ENCODE results near the gene KDM2A. TPM values are rescaled to one million over a fixed set of nuclear protein-coding genes. Genes with fewer than 3 reads are reported as not detected.
"Not testable (repeated sequence)": the region's sequence is repeated elsewhere in the genome, so short reads cannot be mapped to it uniquely, and the experiment has no call there.

The KDM2A gene
- total RNA-seq, 1 experiment from 2014 or later, result 33.7 TPM

GRCh38 chr11:67130861-67131260 is 11.8 kb downstream of the KDM2A start:
- not testable (repeated sequence) for H3K27ac ChIP-seq; H3K9me3 ChIP-seq (replicated peaks); H3K4me3 ChIP-seq; DNase-seq; H3K27me3 ChIP-seq; H3K4me1 ChIP-seq
- peaks cover 13% of the 10 kb centered on the region; the same call in 1 of the 2 replicates for H3K36me3 ChIP-seq

GRCh38 chr11:67136156-67136555 is 17.1 kb downstream of the KDM2A start:
- H3K27me3 ChIP-seq, result no peaks in the 10 kb centered on the region
- H3K4me1 ChIP-seq, result no peaks in the 10 kb centered on the region
- DNase-seq, result no peak
- H3K4me3 ChIP-seq, result no peak overlapping the region
- H3K36me3 ChIP-seq, result peaks cover 19% of the 10 kb centered on the region
- no peaks in the 10 kb centered on the region for H3K9me3 ChIP-seq (replicated peaks)
- no peak overlapping the region for H3K27ac ChIP-seq

- Histone ChIP-seq H3K27me3 (no peaks in the 10 kb centered on the region), H3K4me3 (no peak overlapping the region), H3K9me3 (replicated peaks) (no peaks in the 10 kb centered on the region), H3K4me1 (no peaks in the 10 kb centered on the region), H3K27ac (no peak overlapping the region), H3K36me3 (peaks cover 12% of the 10 kb centered on the region)
- no peak for DNase-seq
Observed at GRCh38 chr11:67138922-67139321, 19.9 kb downstream of the KDM2A start.

- no peak for DNase-seq
- H3K4me1 ChIP-seq, result no peaks in the 10 kb centered on the region
- H3K36me3 ChIP-seq, result peaks cover 7% of the 10 kb centered on the region
- H3K27ac ChIP-seq, result no peak overlapping the region
- H3K9me3 ChIP-seq (replicated peaks), result no peaks in the 10 kb centered on the region
- no peaks in the 10 kb centered on the region for H3K27me3 ChIP-seq
- no peak overlapping the region for H3K4me3 ChIP-seq
Observed at GRCh38 chr11:67146516-67147226, 27.6 kb downstream of the KDM2A start.

- H3K4me3 ChIP-seq, result no peak overlapping the region
- no peak for DNase-seq
- H3K4me1 ChIP-seq, result no peaks in the 10 kb centered on the region
- H3K27me3 ChIP-seq, result no peaks in the 10 kb centered on the region
- no peak overlapping the region for H3K27ac ChIP-seq
- H3K36me3 ChIP-seq, result peaks cover 7% of the 10 kb centered on the region; the same call in 1 of the 2 replicates
- no peaks in the 10 kb centered on the region for H3K9me3 ChIP-seq (replicated peaks)
Observed at GRCh38 chr11:67153971-67154370, 34.9 kb downstream of the KDM2A start.

- no peak for DNase-seq
- Histone ChIP-seq H3K4me3 (no peak overlapping the region), H3K27me3 (no peaks in the 10 kb centered on the region), H3K4me1 (no peaks in the 10 kb centered on the region), H3K36me3 (peaks cover 7% of the 10 kb centered on the region; the same call in 1 of the 2 replicates), H3K27ac (no peak overlapping the region), H3K9me3 (replicated peaks) (no peaks in the 10 kb centered on the region)
Observed at GRCh38 chr11:67154726-67155125, 35.7 kb downstream of the KDM2A start.

GRCh38 chr11:67157691-67158090 is 38.6 kb downstream of the KDM2A start:
- Histone ChIP-seq H3K4me3 (no peak overlapping the region), H3K27me3 (no peaks in the 10 kb centered on the region), H3K9me3 (replicated peaks) (no peaks in the 10 kb centered on the region), H3K36me3 (peaks cover 5% of the 10 kb centered on the region; the same call in 1 of the 2 replicates), H3K27ac (no peak overlapping the region), H3K4me1 (no peaks in the 10 kb centered on the region)
- DNase-seq, result no peak

GRCh38 chr11:67158221-67158620 is 39.2 kb downstream of the KDM2A start:
- no peaks in the 10 kb centered on the region for H3K4me1 ChIP-seq
- no peaks in the 10 kb centered on the region for H3K27me3 ChIP-seq
- peaks cover 5% of the 10 kb centered on the region; the same call in 1 of the 2 replicates for H3K36me3 ChIP-seq
- H3K9me3 ChIP-seq (replicated peaks), result no peaks in the 10 kb centered on the region
- no peak for DNase-seq
- no peak overlapping the region for H3K4me3 ChIP-seq
- no peak overlapping the region for H3K27ac ChIP-seq

GRCh38 chr11:67160045-67160444 is 41.0 kb downstream of the KDM2A start:
- no peaks in the 10 kb centered on the region for H3K9me3 ChIP-seq (replicated peaks)
- H3K27ac ChIP-seq, result no peak overlapping the region
- no peaks in the 10 kb centered on the region for H3K4me1 ChIP-seq
- DNase-seq, result no peak
- no peaks in the 10 kb centered on the region for H3K27me3 ChIP-seq
- H3K4me3 ChIP-seq, result no peak overlapping the region
- H3K36me3 ChIP-seq, result 0 out of 2 replicates have a peak, but pooled peaks cover 2% of the 10 kb centered on the region

- no peaks in the 10 kb centered on the region for H3K4me1 ChIP-seq
- DNase-seq, result no peak
- no peak overlapping the region for H3K4me3 ChIP-seq
- no peaks in the 10 kb centered on the region for H3K27me3 ChIP-seq
- H3K27ac ChIP-seq, result no peak overlapping the region
- 0 out of 2 replicates have a peak, but pooled peaks cover 2% of the 10 kb centered on the region for H3K36me3 ChIP-seq
- H3K9me3 ChIP-seq (replicated peaks), result no peaks in the 10 kb centered on the region
Observed at GRCh38 chr11:67160872-67161783, 42.1 kb downstream of the KDM2A start.

GRCh38 chr11:67163006-67163405 is 43.9 kb downstream of the KDM2A start:
- no peak overlapping the region for H3K27ac ChIP-seq
- DNase-seq, result no peak

GRCh38 chr11:67165623-67166022 is 46.6 kb downstream of the KDM2A start:
- no peak for DNase-seq
- H3K4me1 ChIP-seq, result no peaks in the 10 kb centered on the region

More at GRCh38 chr11:67163006-67163405, 43.9 kb downstream of the KDM2A start:
- H3K36me3 ChIP-seq, result 0 out of 2 replicates have a peak, but pooled peaks cover 2% of the 10 kb centered on the region
- no peaks in the 10 kb centered on the region for H3K4me1 ChIP-seq
- H3K27me3 ChIP-seq, result no peaks in the 10 kb centered on the region
- H3K4me3 ChIP-seq, result no peak overlapping the region
- H3K9me3 ChIP-seq (replicated peaks), result no peaks in the 10 kb centered on the region

GRCh38 chr11:67167091-67167490 is 48.0 kb downstream of the KDM2A start:
- Histone ChIP-seq H3K4me3 (no peak overlapping the region), H3K27ac (no peak overlapping the region), H3K36me3 (no peaks in the 10 kb centered on the region), H3K4me1 (no peaks in the 10 kb centered on the region), H3K9me3 (replicated peaks) (no peaks in the 10 kb centered on the region), H3K27me3 (no peaks in the 10 kb centered on the region)
- DNase-seq, result no peak

More at GRCh38 chr11:67165623-67166022, 46.6 kb downstream of the KDM2A start:
- Histone ChIP-seq H3K4me3 (no peak overlapping the region), H3K9me3 (replicated peaks) (no peaks in the 10 kb centered on the region), H3K36me3 (0 out of 2 replicates have a peak, but pooled peaks cover 2% of the 10 kb centered on the region), H3K27ac (no peak overlapping the region), H3K27me3 (no peaks in the 10 kb centered on the region)

GRCh38 chr11:67167719-67168118 is 48.7 kb downstream of the KDM2A start:
- Histone ChIP-seq H3K4me1 (no peaks in the 10 kb centered on the region), H3K27me3 (no peaks in the 10 kb centered on the region), H3K36me3 (no peaks in the 10 kb centered on the region), H3K9me3 (replicated peaks) (no peaks in the 10 kb centered on the region), H3K27ac (no peak overlapping the region), H3K4me3 (no peak overlapping the region)
- DNase-seq, result no peak

- not testable (repeated sequence) for H3K36me3 ChIP-seq; DNase-seq; H3K27me3 ChIP-seq; H3K27ac ChIP-seq; H3K9me3 ChIP-seq (replicated peaks); H3K4me3 ChIP-seq; H3K4me1 ChIP-seq
Observed at GRCh38 chr11:67168911-67169310, 49.8 kb downstream of the KDM2A start.

Measured in SJCRH30 (cell line).